ENCODE results near the gene NRAS. TPM values are rescaled to one million over a fixed set of nuclear protein-coding genes. Genes with fewer than 3 reads are reported as not detected.

Gene NRAS
- total and polyA plus RNA-seq, 11 donors, result 4.2 to 25.7 (median 10.2) TPM

- no peak for ATAC-seq
- no peak for DNase-seq
- no peaks in the 10 kb centered on the region for H3K9me3 ChIP-seq
- H3K27ac ChIP-seq, result peak overlapping the region in 1 of 12 donors; percentile 3
- no peak for TF ChIP-seq CTCF (IDR thresholded peaks at IDR 0.05)
- TF ChIP-seq POLR2A (IDR thresholded peaks at IDR 0.05), result no peak
- 53 to 59% (median 57%) methylated on average over 5 of the region's 5 CpGs for WGBS, 4 donors
- no peaks in the 10 kb centered on the region for H3K27me3 ChIP-seq
- H3K4me3 ChIP-seq, result no peak overlapping the region
- H3K36me3 ChIP-seq, result peaks cover 0 to 58% (median 48%) of the 10 kb centered on the region in 9 donors
- H3K4me1 ChIP-seq, result peaks cover 24 to 100% (median 93%) of the 10 kb centered on the region in 12 donors
- intact Hi-C loops (cut with DNase I), result loop anchor here in 4 of 10 donors (2.0 to 10.0 kb wide), 3 partner anchors 33 to 165 kb away; partner anchors contain the start of genes BCAS2 (in 3 of the 4) and NRAS (in 2 of the 4)
Observed at GRCh38 chr1:114749835-114750234, 33.3 kb upstream of the NRAS start.

DNA sequence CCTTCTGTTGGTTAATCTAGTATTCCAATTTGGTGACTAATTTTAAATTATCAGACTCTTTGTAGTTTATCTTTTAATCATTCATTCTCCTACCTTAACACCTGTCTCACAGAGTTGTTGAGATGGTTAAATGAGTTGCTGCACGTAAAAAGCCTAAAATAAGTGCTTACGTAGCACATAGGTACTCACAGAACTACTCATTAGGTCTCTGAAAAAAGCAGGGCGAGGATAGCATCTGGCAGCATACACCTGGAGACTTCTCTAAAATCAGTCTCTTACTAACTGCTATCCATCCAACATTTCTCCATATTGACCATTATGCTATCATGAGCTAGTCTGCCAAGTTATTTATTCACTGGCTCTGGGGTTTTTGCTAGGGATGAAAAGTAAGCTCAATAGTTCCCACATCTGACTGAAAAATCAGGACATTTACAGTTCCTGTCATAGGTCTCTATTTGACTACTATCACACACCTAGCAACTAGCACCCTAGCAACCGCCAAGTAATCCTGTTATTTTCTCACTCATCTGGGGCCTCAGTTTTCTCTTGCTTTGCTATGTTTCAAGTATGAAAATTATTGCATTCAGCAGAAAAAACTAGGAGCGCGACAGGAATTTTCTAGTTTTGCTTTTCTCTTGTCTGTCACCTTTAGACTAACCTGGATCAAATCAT lies 30.0 kb upstream of the NRAS start:
- no peaks in the 10 kb centered on the region for H3K9me3 ChIP-seq
- peaks cover 13 to 96% (median 81%) of the 10 kb centered on the region in 12 donors for H3K4me1 ChIP-seq
- intact Hi-C loops (cut with DNase I), result no loop called here
- no peak overlapping the region for H3K27ac ChIP-seq
- WGBS, 4 donors, result 67 to 85% (median 73%) methylated on average over 6 of the region's 6 CpGs
- H3K36me3 ChIP-seq, result peaks cover 0 to 82% (median 67%) of the 10 kb centered on the region in 9 donors
- ATAC-seq (no peak), DNase-seq (no peak)
- TF ChIP-seq CTCF (IDR thresholded peaks at IDR 0.05) (no peak), POLR2A (IDR thresholded peaks at IDR 0.05) (no peak)
- no peaks in the 10 kb centered on the region for H3K27me3 ChIP-seq
- no peak overlapping the region for H3K4me3 ChIP-seq

DNA sequence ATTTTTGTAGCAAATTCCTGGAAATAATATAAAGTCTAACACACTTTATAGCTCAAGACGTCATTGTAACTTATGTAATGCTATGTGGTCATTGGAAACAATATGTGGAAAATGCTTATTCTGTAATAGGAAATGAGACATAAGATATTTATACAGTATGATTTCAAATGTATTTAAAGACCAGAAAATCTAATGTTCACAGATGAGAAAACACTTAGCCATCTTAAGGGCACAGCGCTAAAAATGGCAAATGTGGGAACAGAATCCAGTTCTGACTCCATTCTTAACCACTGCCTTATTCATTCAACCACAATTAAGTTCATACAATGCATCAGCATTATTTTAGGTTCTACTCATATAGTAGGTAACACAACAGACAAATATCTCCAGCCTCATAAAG lies 28.7 kb upstream of the NRAS start:
- Histone ChIP-seq H3K4me3 (no peak overlapping the region), H3K27ac (peak overlapping the region in 1 of 12 donors; percentile 5), H3K27me3 (no peaks in the 10 kb centered on the region), H3K9me3 (no peaks in the 10 kb centered on the region), H3K36me3 (peaks cover 0 to 95% (median 80%) of the 10 kb centered on the region in 9 donors), H3K4me1 (peaks cover 3 to 91% (median 72%) of the 10 kb centered on the region in 12 donors)
- ATAC-seq (no peak), DNase-seq (no peak)
- intact Hi-C loops (cut with DNase I), result no loop called here
- TF ChIP-seq POLR2A (IDR thresholded peaks at IDR 0.05) (no peak), CTCF (IDR thresholded peaks at IDR 0.05) (no peak)
- WGBS, 4 donors, result 34 to 55% (median 35%) methylated on average over 2 of the region's 2 CpGs

GRCh38 chr1:114741963-114742746 lies 25.6 kb upstream of the NRAS start:
- WGBS, 4 donors, result 84 to 90% (median 88%) methylated on average over 11 of the region's 11 CpGs

More at GRCh38 chr1:114741963-114742746, 25.6 kb upstream of the NRAS start:
- H3K27me3 ChIP-seq, result no peaks in the 10 kb centered on the region
- H3K36me3 ChIP-seq, result peaks cover 0 to 96% (median 82%) of the 10 kb centered on the region in 9 donors
- peaks cover 0 to 61% (median 45%) of the 10 kb centered on the region in 12 donors for H3K4me1 ChIP-seq
- intact Hi-C loops (cut with DNase I), result no loop called here
- H3K4me3 ChIP-seq, result no peak overlapping the region
- DNase-seq (no peak), ATAC-seq (no peak)
- no peak overlapping the region for H3K27ac ChIP-seq
- TF ChIP-seq POLR2A (IDR thresholded peaks at IDR 0.05) (no peak), CTCF (IDR thresholded peaks at IDR 0.05) (no peak)
- H3K9me3 ChIP-seq, result no peaks in the 10 kb centered on the region

Measured in heart left ventricle (tissue), 16 donors.